HG03571 (cell line): ENCODE measurements around the gene SHROOM4.

ENCODE experiments used
- ATAC-seq: cut with Tn5 transposase; IDR thresholded peaks from one replicate; pipeline ENCODE4 v1.9.1; 2021; ENCODE audit not compliant: unreplicated experiment

Gene SHROOM4

GRCh38 chrX:50622751-50623150 is 191.2 kb downstream of the SHROOM4 start:
- ATAC-seq, result no peak

- ATAC-seq, result no peak
Measured at GRCh38 chrX:50618788-50619558, 195.0 kb downstream of the SHROOM4 start.

GRCh38 chrX:50617183-50617582 is 196.8 kb downstream of the SHROOM4 start:
- no peak for ATAC-seq

- no peak for ATAC-seq
Measured at GRCh38 chrX:50615570-50616158, 198.3 kb downstream of the SHROOM4 start.

- no peak for ATAC-seq
Measured at GRCh38 chrX:50614460-50614859, 199.5 kb downstream of the SHROOM4 start.

GRCh38 chrX:50613846-50614245 is 200.1 kb downstream of the SHROOM4 start:
- no peak for ATAC-seq

GRCh38 chrX:50609796-50610195 is 204.2 kb downstream of the SHROOM4 start:
- no peak for ATAC-seq

- no peak for ATAC-seq
Measured at GRCh38 chrX:50606300-50606950, 207.6 kb downstream of the SHROOM4 start.

- ATAC-seq, result no peak
Measured at GRCh38 chrX:50596056-50596455, 217.9 kb downstream of the SHROOM4 start.

- no peak for ATAC-seq
Measured at GRCh38 chrX:50594788-50595187, 219.2 kb downstream of the SHROOM4 start.

- no peak for ATAC-seq
Measured at GRCh38 chrX:50586980-50587379, 227.0 kb downstream of the SHROOM4 start.

- ATAC-seq, result no peak
Measured at GRCh38 chrX:50586407-50586806, 227.6 kb downstream of the SHROOM4 start.

GRCh38 chrX:50581405-50581804 is 232.6 kb downstream of the SHROOM4 start:
- no peak for ATAC-seq

- ATAC-seq, result no peak
Measured at GRCh38 chrX:50579955-50580354, 234.0 kb downstream of the SHROOM4 start.

- ATAC-seq, result no peak
Measured at GRCh38 chrX:50577326-50577725, 236.7 kb downstream of the SHROOM4 start.

- no peak for ATAC-seq
Measured at GRCh38 chrX:50567636-50568035, 246.4 kb downstream of the SHROOM4 start.

- ATAC-seq, result no peak
Measured at GRCh38 chrX:50565718-50566117, 248.3 kb downstream of the SHROOM4 start.
